Activated CD8-positive, alpha-beta T cell treated with anti-CD3 and anti-CD28 coated beads for 36 hours (primary cell): Measurements from ENCODE around the gene TIMP2. TPM values are rescaled to one million over a fixed set of nuclear protein-coding genes. Genes with fewer than 3 reads are reported as not detected.

ENCODE experiments used
- ATAC-seq: fragments of 200-7000 bp; cut with Tn5 transposase; one replicate; pipeline ENCODE4 v1.10.0; 2021; ENCODE audit warnings: mild to moderate bottlenecking, moderate library complexity
- CTCF ChIA-PET: fragments of 350-600 bp; sonication (Branson Sonifier 250); formaldehyde crosslinking; loops from one replicate; lab custom pipeline; 2021; ENCODE audit warnings: antibody characterized with exemption; lab: Charles Lee
- POLR2A ChIA-PET: fragments of 350-600 bp; sonication (Branson Sonifier 250); formaldehyde crosslinking; loops from one replicate; lab custom pipeline; 2021; ENCODE audit warnings: antibody characterized with exemption; lab: Charles Lee
- DNase-seq: peaks from one replicate; pipeline ENCODE4 v3.0.0-alpha.2; 2020
- H3K27ac Mint-ChIP-seq: one replicate; pipeline ENCODE4 v1.8.0; 2021; ENCODE audit warnings: mild to moderate bottlenecking, mixed read lengths
- H3K27me3 Mint-ChIP-seq: one replicate; pipeline ENCODE4 v1.8.0; 2021; ENCODE audit warnings: mixed read lengths
- H3K36me3 Mint-ChIP-seq: one replicate; pipeline ENCODE4 v1.8.0; 2021; ENCODE audit warnings: low read depth, mixed read lengths
- H3K4me1 Mint-ChIP-seq: one replicate; pipeline ENCODE4 v1.8.0; 2021; ENCODE audit warnings: low read depth, mixed read lengths
- H3K4me3 Mint-ChIP-seq: one replicate; pipeline ENCODE4 v1.8.0; 2021; ENCODE audit warnings: mild to moderate bottlenecking, moderate library complexity, mixed read lengths
- H3K9me3 Mint-ChIP-seq: one replicate; pipeline ENCODE4 v1.8.0; 2021; ENCODE audit warnings: mixed read lengths
- intact Hi-C: fragments of 100-400 bp; cut with micrococcal nuclease; formaldehyde crosslinking; loops from one replicate; pipeline ENCODE4 v1.10.0; 2022
- total RNA-seq, 2 experiments: library from RNA; stranded (reverse); gene quantifications; one replicate each; pipeline ENCODE4 v1.2.3, GENCODE V29; 2021
- TF ChIP-seq, protein P1 (sequence below): fragments of 200-600 bp; IDR thresholded peaks from one replicate; pipeline ENCODE4 v1.8.0; 2022; ENCODE audit warnings: antibody characterized with exemption, mild to moderate bottlenecking

The TIMP2 gene
- total RNA-seq, 2 experiments from 2014 or later = 2.4 to 2.5 TPM

DNA sequence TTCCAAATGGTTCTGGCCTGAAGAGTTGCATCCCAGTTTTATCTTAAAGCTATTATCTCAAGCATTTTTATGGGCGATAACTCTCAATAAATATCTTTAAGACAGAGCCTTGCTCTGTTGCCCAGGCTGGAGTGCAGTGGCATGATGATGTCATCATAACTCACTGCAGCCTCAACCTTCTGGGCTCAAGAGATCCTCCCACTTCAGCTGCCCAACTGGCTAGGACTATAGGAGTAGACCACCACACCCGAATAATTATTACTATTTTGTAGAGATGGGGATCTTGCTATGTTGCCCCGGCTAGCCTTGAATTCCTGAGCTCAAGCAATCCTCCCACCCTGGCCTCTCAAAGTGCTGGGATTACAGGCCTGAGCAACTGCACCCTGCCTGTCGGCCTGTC is 117.0 kb downstream of the TIMP2 start:
- peaks cover 65% of the 10 kb centered on the region for H3K36me3 Mint-ChIP-seq
- intact Hi-C loops = loop anchor here (5.0 kb wide), 1 partner anchor 34 kb away; the partner anchor contains the start of gene USP36
- POLR2A ChIA-PET = interaction anchor here (1.3 to 3.4 kb wide), 2 partner anchors 8 to 12 kb away, joined by 5 to 18 read pairs; no protein-coding TSS in a partner anchor

DNA sequence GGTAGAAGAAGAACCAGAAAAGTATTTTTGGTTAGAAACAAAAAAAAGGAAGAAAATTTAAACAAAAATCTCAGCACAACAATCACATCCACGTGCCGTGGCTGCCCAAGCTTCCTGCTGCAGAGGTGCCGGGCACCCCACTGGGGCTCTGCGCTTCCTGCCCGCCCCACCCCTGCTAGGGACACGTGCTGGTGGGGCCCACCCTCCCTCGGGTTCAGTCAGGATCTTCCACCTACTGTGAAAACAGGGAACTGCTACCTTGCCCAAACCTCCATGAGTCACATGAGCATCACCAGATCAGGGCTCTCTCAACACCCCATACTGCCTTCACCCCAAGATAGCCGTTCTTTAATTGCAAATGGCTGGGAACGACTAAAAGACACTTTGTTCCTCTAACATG is 118.7 kb downstream of the TIMP2 start:
- no peaks in the 10 kb centered on the region for H3K9me3 Mint-ChIP-seq
- ChIA-PET CTCF (interaction anchor here (1.1 to 3.2 kb wide), 3 partner anchors 12 to 97 kb away, joined by 3 to 16 read pairs (median 4); no protein-coding TSS in a partner anchor), POLR2A (interaction anchor here (0.6 to 3.4 kb wide), 4 partner anchors 14 to 88 kb away, joined by 3 to 18 read pairs (median 5); partner anchors contain the start of gene USP36)
- TF ChIP-seq, protein P1, sequence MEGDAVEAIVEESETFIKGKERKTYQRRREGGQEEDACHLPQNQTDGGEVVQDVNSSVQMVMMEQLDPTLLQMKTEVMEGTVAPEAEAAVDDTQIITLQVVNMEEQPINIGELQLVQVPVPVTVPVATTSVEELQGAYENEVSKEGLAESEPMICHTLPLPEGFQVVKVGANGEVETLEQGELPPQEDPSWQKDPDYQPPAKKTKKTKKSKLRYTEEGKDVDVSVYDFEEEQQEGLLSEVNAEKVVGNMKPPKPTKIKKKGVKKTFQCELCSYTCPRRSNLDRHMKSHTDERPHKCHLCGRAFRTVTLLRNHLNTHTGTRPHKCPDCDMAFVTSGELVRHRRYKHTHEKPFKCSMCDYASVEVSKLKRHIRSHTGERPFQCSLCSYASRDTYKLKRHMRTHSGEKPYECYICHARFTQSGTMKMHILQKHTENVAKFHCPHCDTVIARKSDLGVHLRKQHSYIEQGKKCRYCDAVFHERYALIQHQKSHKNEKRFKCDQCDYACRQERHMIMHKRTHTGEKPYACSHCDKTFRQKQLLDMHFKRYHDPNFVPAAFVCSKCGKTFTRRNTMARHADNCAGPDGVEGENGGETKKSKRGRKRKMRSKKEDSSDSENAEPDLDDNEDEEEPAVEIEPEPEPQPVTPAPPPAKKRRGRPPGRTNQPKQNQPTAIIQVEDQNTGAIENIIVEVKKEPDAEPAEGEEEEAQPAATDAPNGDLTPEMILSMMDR = no peak
- peaks cover 65% of the 10 kb centered on the region for H3K36me3 Mint-ChIP-seq
- DNase-seq (peak; percentile 71), ATAC-seq (peak; percentile 55)
- H3K4me1 Mint-ChIP-seq = peaks cover 41% of the 10 kb centered on the region
- no peak overlapping the region for H3K4me3 Mint-ChIP-seq
- peak overlapping the region; percentile 86 for H3K27ac Mint-ChIP-seq
- H3K27me3 Mint-ChIP-seq = no peaks in the 10 kb centered on the region
- intact Hi-C loops = loop anchor here (5.0 kb wide), 1 partner anchor 36 kb away; the partner anchor contains the start of gene USP36

More for the DNA sequence above, 117.0 kb downstream of the TIMP2 start:
- TF ChIP-seq, protein P1 = no peak
- ATAC-seq (no peak), DNase-seq (no peak)
- no peaks in the 10 kb centered on the region for H3K9me3 Mint-ChIP-seq
- CTCF ChIA-PET = interaction anchor here (1.2 kb wide), 1 partner anchor 9 kb away, joined by 5 read pairs; no protein-coding TSS in a partner anchor
- H3K4me1 Mint-ChIP-seq = peaks cover 39% of the 10 kb centered on the region
- H3K27me3 Mint-ChIP-seq = no peaks in the 10 kb centered on the region
- no peak overlapping the region for H3K4me3 Mint-ChIP-seq
- H3K27ac Mint-ChIP-seq = peak overlapping the region; percentile 52

DNA sequence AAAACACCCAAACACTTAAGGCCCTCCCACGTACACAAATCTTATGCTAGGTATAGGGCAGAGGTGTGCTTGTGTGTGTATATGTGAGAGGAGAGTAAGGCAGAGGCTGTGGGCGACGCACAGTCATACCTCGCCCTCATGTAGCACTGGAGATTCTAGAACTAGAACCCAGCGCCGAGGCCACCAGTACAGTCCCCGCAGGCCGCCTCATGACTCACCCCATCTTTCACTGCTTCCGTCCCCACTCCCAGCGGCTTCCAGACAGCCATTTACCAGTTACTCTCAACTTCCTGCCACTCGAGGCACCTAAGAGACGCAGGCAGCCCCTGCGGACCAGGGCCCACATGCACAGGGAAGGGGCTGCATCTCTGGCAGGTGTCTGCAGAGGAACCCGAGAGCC is 119.9 kb downstream of the TIMP2 start:
- ChIA-PET POLR2A (interaction anchor here (0.6 to 3.4 kb wide), 8 partner anchors 15 to 823 kb away, joined by 3 to 18 read pairs (median 4); partner anchors contain the start of gene USP36), CTCF (interaction anchor here (0.7 to 3.2 kb wide), 5 partner anchors 14 to 96 kb away, joined by 3 to 16 read pairs (median 4); no protein-coding TSS in a partner anchor)
- H3K36me3 Mint-ChIP-seq = peaks cover 62% of the 10 kb centered on the region
- H3K27me3 Mint-ChIP-seq = no peaks in the 10 kb centered on the region
- no peaks in the 10 kb centered on the region for H3K9me3 Mint-ChIP-seq
- ATAC-seq (peak; percentile 91), DNase-seq (peak; percentile 85)
- TF ChIP-seq, protein P1 = no peak
- H3K4me3 Mint-ChIP-seq = no peak overlapping the region
- intact Hi-C loops = loop anchor here (5.0 kb wide), 1 partner anchor 37 kb away; the partner anchor contains the start of gene USP36
- H3K27ac Mint-ChIP-seq = peak overlapping the region; percentile 86
- peaks cover 43% of the 10 kb centered on the region for H3K4me1 Mint-ChIP-seq

DNA sequence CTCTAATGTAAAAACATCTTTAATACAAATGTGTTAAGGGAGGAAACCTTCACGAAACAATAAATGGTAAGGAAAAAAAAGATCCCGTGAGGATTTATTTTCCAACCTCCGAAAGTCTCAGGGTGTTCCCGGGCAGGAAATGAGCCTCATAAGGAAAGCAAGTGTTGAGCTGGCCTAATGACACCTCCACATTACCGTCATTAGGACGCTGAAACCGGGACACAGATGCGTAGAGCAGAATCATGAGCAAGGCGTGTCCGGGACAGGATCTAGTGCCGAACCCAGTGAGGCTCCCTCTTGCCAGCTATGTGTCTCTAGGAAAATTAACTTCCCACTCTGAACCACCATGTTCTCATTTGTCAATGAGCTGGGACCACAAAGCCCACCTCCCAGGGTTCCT is 120.4 kb downstream of the TIMP2 start:
- DNase-seq = peak; percentile 43
- TF ChIP-seq, protein P1 = no peak
- POLR2A ChIA-PET = interaction anchor here (0.6 to 2.2 kb wide), 5 partner anchors 10 to 55 kb away, joined by 3 to 6 read pairs (median 4); partner anchors contain the start of gene USP36
- peaks cover 65% of the 10 kb centered on the region for H3K36me3 Mint-ChIP-seq
- intact Hi-C loops = loop anchor here (5.0 kb wide), 1 partner anchor 38 kb away; the partner anchor contains the start of gene USP36
- peak overlapping the region; percentile 86 for H3K27ac Mint-ChIP-seq
- ATAC-seq = peak; percentile 28
- CTCF ChIA-PET = interaction anchor here (0.7 to 3.2 kb wide), 5 partner anchors 14 to 96 kb away, joined by 3 to 16 read pairs (median 4); no protein-coding TSS in a partner anchor
- peak overlapping the region; percentile 20 for H3K4me3 Mint-ChIP-seq
- H3K27me3 Mint-ChIP-seq = no peaks in the 10 kb centered on the region
- H3K4me1 Mint-ChIP-seq = peaks cover 48% of the 10 kb centered on the region
- no peaks in the 10 kb centered on the region for H3K9me3 Mint-ChIP-seq
